ENCODE data around the gene FMN1. TPM values are rescaled to one million over a fixed set of nuclear protein-coding genes. Genes with fewer than 3 reads are reported as not detected.

Gene FMN1
- total and polyA plus RNA-seq, 2 of the 8 experiments (the other 6 are each of a cell fraction or from before 2014, with no cell fraction given) = 0.27 to 3.7 TPM

DNA sequence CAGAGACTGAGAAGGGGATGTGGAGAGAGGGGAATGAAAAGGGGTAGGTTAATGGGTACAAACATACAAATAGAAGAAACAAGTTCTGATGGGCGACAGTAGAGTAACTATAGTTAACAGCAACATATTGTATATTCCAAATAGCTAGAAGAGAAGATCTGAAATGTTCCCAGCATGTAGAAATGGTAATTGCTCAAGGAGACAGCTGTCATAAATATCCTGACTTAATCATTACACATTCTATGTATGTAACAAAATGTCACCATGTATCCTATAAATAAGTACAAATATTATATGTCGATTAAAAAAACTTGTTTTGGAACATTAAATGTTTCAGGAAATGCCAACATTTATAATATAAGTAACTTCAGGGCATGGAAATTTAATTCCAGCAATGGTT, 23.3 kb downstream of the FMN1 start:
- Histone ChIP-seq H3K4ac (replicated peaks; ENCODE audit: insufficient read length, low read depth, low read length) (no peak overlapping the region), H3K9me3 (ENCODE audit: insufficient read depth in 2 of 2, low read depth in 1 of 2, low read length in 1 of 2) (no peaks in the 10 kb centered on the region), H2BK20ac (ENCODE audit: low read length) (no peak overlapping the region), H3K27ac (ENCODE audit: low read depth, low read length) (no peak overlapping the region), H3K4me1 (replicated peaks in 1 of 4; ENCODE audit: control insufficient read depth in 3 of 4, insufficient read depth in 4 of 4, low read length in 3 of 4) (no peaks in the 10 kb centered on the region), H4K5ac (ENCODE audit: insufficient read length, low read depth, low read length) (no peak overlapping the region), H3K18ac (ENCODE audit: extremely low read depth, low read length) (no peak overlapping the region), H2BK5ac (ENCODE audit: low read depth, low read length) (no peak overlapping the region), H3K79me2 (ENCODE audit: control insufficient read depth in 1 of 2, insufficient read depth in 2 of 2, low read length in 2 of 2) (no peaks in the 10 kb centered on the region), H2AFZ (ENCODE audit: low read length) (no peak overlapping the region), H2BK120ac (replicated peaks; ENCODE audit: low read depth, low read length) (no peak overlapping the region), H4K20me1 (replicated peaks in 1 of 2; ENCODE audit: control insufficient read depth in 1 of 2, insufficient read depth in 2 of 2, low read length in 2 of 2) (no peaks in the 10 kb centered on the region), H3K36me3 (ENCODE audit: control insufficient read depth in 2 of 4, insufficient read depth in 4 of 4, low read length in 3 of 4) (no peaks in the 10 kb centered on the region), H3K27me3 (replicated peaks in 1 of 4; ENCODE audit: control insufficient read depth in 3 of 4, extremely low read depth in 1 of 4, insufficient read depth in 3 of 4, low read length in 3 of 4) (no peaks in the 10 kb centered on the region), H2BK12ac (ENCODE audit: low read depth, low read length) (no peak overlapping the region), H3K14ac (ENCODE audit: insufficient read length) (no peak overlapping the region), H3K79me1 (ENCODE audit: low read depth, low read length) (no peaks in the 10 kb centered on the region), H3K56ac (replicated peaks; ENCODE audit: insufficient read length, low read depth, low read length) (peak overlapping the region; percentile 69), H4K8ac (ENCODE audit: extremely low read depth, insufficient read depth, low read length) (no peak overlapping the region), H3K23ac (ENCODE audit: insufficient read length) (no peak overlapping the region), H3K23me2 (ENCODE audit: low read depth, low read length) (no peaks in the 10 kb centered on the region), H4K91ac (replicated peaks; ENCODE audit: insufficient read length, low read length) (no peak overlapping the region), H3K9ac (replicated peaks in 1 of 4; ENCODE audit: extremely low read depth in 1 of 4, low read depth in 3 of 4, low read length in 3 of 4) (no peak overlapping the region), H2AK5ac (ENCODE audit: low read depth, low read length) (no peak overlapping the region), H2BK15ac (ENCODE audit: low read length) (no peak overlapping the region), H3K4me2 (ENCODE audit: insufficient read depth in 1 of 2, low read depth in 2 of 2, low read length in 2 of 2) (no peak overlapping the region), H3K4me3 (ENCODE audit: extremely low read depth in 1 of 4, insufficient read depth in 2 of 4, low read depth in 3 of 4, low read length in 4 of 4) (no peak overlapping the region)
- no peak for FAIRE-seq
- 83% methylated on average over 2 of the region's 2 CpGs; no CpG with 5 or more reads in 1 of the 2 experiments for WGBS, 2 experiments (ENCODE audit: extremely low coverage in 1 of 2, insufficient coverage in 1 of 2, insufficient read length in 1 of 2, insufficient replicate concordance in 2 of 2, low coverage in 1 of 2, low lambda C conversion rate in 2 of 2, missing lambda C conversion rate in 1 of 2)
- CTCF ChIA-PET (ENCODE audit: partially characterized antibody) = no interaction called here
- POLR2A ChIA-PET (ENCODE audit: partially characterized antibody) = no interaction called here
- no peak for DNase-seq (ENCODE audit: low read depth in 1 of 2, low spot score in 2 of 2)
- TF ChIP-seq POU5F1 (IDR thresholded peaks at IDR 0.05; ENCODE audit: low read depth, low read length) (no peak), CREB1 (IDR thresholded peaks at IDR 0.05) (no peak), HDAC2 (IDR thresholded peaks at IDR 0.05; ENCODE audit: borderline replicate concordance in 1 of 2, low read depth in 2 of 2, low read length in 2 of 2) (no peak), EGR1 (IDR thresholded peaks at IDR 0.05; ENCODE audit: borderline replicate concordance, low read depth, low read length) (no peak), SUZ12 (IDR thresholded peaks at IDR 0.05; ENCODE audit: low read length) (no peak), CBX5 (IDR thresholded peaks at IDR 0.05; ENCODE audit: low read depth, low read length) (no peak), SP2 (IDR thresholded peaks at IDR 0.05; ENCODE audit: low read length) (no peak)
